NCI-H1092 (cell line): ENCODE results near the gene ABCB1.
"Not testable (repeated sequence)": the region's sequence is repeated elsewhere in the genome, so short reads cannot be mapped to it uniquely, and the experiment has no call there.

ENCODE experiments used
- DNase-seq: peaks from one replicate; lab custom pipeline; 2025; lab: John Stamatoyannopoulos, UW

ABCB1 gene

GRCh38 chr7:87574630-87575029, 26.1 kb downstream of the ABCB1 start:
- DNase-seq: no peak

- not testable (repeated sequence) for DNase-seq
Measured at GRCh38 chr7:87572513-87572912, 28.2 kb downstream of the ABCB1 start.

- no peak for DNase-seq
Measured at GRCh38 chr7:87570178-87570577, 30.5 kb downstream of the ABCB1 start.

GRCh38 chr7:87567052-87567451, 33.6 kb downstream of the ABCB1 start:
- no peak for DNase-seq

- DNase-seq: no peak
Measured at GRCh38 chr7:87566311-87566900, 34.3 kb downstream of the ABCB1 start.

GRCh38 chr7:87565877-87566276, 34.8 kb downstream of the ABCB1 start:
- no peak for DNase-seq

- no peak for DNase-seq
Measured at GRCh38 chr7:87564296-87564963, 36.3 kb downstream of the ABCB1 start.

GRCh38 chr7:87561702-87562101, 39.0 kb downstream of the ABCB1 start:
- DNase-seq: no peak

GRCh38 chr7:87561102-87561501, 39.6 kb downstream of the ABCB1 start:
- DNase-seq: no peak

- no peak for DNase-seq
Measured at GRCh38 chr7:87552351-87552900, 48.3 kb downstream of the ABCB1 start.

- DNase-seq: no peak
Measured at GRCh38 chr7:87548123-87548919, 52.4 kb downstream of the ABCB1 start.

GRCh38 chr7:87545760-87546159, 54.9 kb downstream of the ABCB1 start:
- DNase-seq: no peak

GRCh38 chr7:87543623-87544022, 57.1 kb downstream of the ABCB1 start:
- DNase-seq: no peak

- DNase-seq: no peak
Measured at GRCh38 chr7:87541648-87542047, 59.0 kb downstream of the ABCB1 start.

- no peak for DNase-seq
Measured at GRCh38 chr7:87538052-87538451, 62.6 kb downstream of the ABCB1 start.

- no peak for DNase-seq
Measured at GRCh38 chr7:87534072-87534471, 66.6 kb downstream of the ABCB1 start.

GRCh38 chr7:87530126-87530525, 70.6 kb downstream of the ABCB1 start:
- no peak for DNase-seq

GRCh38 chr7:87528730-87529129, 72.0 kb downstream of the ABCB1 start:
- no peak for DNase-seq

- DNase-seq: no peak
Measured at GRCh38 chr7:87518735-87519134, 81.9 kb downstream of the ABCB1 start.

GRCh38 chr7:87517891-87518290, 82.8 kb downstream of the ABCB1 start:
- no peak for DNase-seq

- DNase-seq: no peak
Measured at GRCh38 chr7:87517136-87517815, 83.4 kb downstream of the ABCB1 start.

- no peak for DNase-seq
Measured at GRCh38 chr7:87513735-87514335, 86.8 kb downstream of the ABCB1 start.
